Right cardiac atrium (tissue), 5 donors: ENCODE data around the gene SYDE2. TPM values are rescaled to one million over a fixed set of nuclear protein-coding genes. Genes with fewer than 3 reads are reported as not detected.
"Not testable (repeated sequence)": the region's sequence is repeated elsewhere in the genome, so short reads cannot be mapped to it uniquely, and the experiment has no call there.

Source experiments
- ATAC-seq, 2 donors: fragments of 200-7000 bp; cut with Tn5 transposase; one replicate each; pipeline versions ENCODE4 v1.8.0 to v1.9.1; 2020; ENCODE audit warnings: moderate library complexity in 2 of 2, mild to moderate bottlenecking in 1 of 2
- DNase-seq, 3 donors: peaks; one replicate each; pipeline ENCODE4 v3.0.0-alpha.2; 2020
- H3K27ac ChIP-seq: one replicate; pipeline ENCODE4 v1.5.1; 2013; ENCODE audit warnings: mild to moderate bottlenecking, low read length, control low read depth, moderate library complexity
- H3K27me3 ChIP-seq: one replicate; pipeline ENCODE4 v1.6.1; 2013; ENCODE audit not compliant: control insufficient read depth, insufficient read depth
- H3K4me1 ChIP-seq: one replicate; pipeline ENCODE4 v1.6.1; 2013; ENCODE audit warnings: low read length; ENCODE audit not compliant: control insufficient read depth, insufficient read depth
- H3K4me3 ChIP-seq: one replicate; pipeline ENCODE4 v1.5.1; 2013; ENCODE audit warnings: low read length, control low read depth
- H3K9me3 ChIP-seq: one replicate; pipeline ENCODE4 v1.6.1; 2013; ENCODE audit warnings: low read length; ENCODE audit not compliant: control insufficient read depth
- WGBS: extraction: QIAGEN DNeasy Blood & Tissue Kit; methylation state at CpG from one replicate; pipeline ENCODE4 v1.1.7; 2013; 5-methylcytosine and 5-hydroxymethylcytosine counted together
- intact Hi-C, 4 donors: fragments of 100-400 bp; cut with DNase I; formaldehyde crosslinking; loops; one replicate each; pipeline versions ENCODE4 v1.11.0 to v1.14.0; 2022 to 2023
- polyA plus RNA-seq: library from polyadenylated mRNA; stranded (reverse); fragments of 200-250 nt; gene quantifications from one replicate; pipeline ENCODE4 v1.2.3, GENCODE V29; 2013
- total RNA-seq, 4 donors: library from RNA; stranded (reverse); fragmentation: NEBNext Ultra II Directional; extraction: Animal tissue kit (Norgen Biotek cat#: 25700); gene quantifications; one replicate each; pipeline ENCODE4 v1.2.1, GENCODE V29; 2021
- donor health status: healthy with polysubstance abuse.
- donor health status: DM: no; HTN: yes; CAD: no.
- donor health status: DM: no; HTN: no; CAD: no.
- donor health status: DM: no; HTN: yes; CAD: no; lungs with severe emphysema.
- donor health status: DM: yes; HTN: yes; CAD: no.

Gene SYDE2
- total and polyA plus RNA-seq, 5 donors: 2.8 to 19.6 (median 15.2) TPM

- no peak overlapping the region for H3K4me3 ChIP-seq
- no peaks in the 10 kb centered on the region for H3K9me3 ChIP-seq
- no peaks in the 10 kb centered on the region for H3K27me3 ChIP-seq
- no peak overlapping the region for H3K27ac ChIP-seq
- WGBS: 31% methylated on average over 2 of the region's 2 CpGs
- DNase-seq (no peak), ATAC-seq (no peak)
- intact Hi-C loops: no loop called here
- no peaks in the 10 kb centered on the region for H3K4me1 ChIP-seq
These were observed 7.7 kb upstream of the SYDE2 start for GRCh38 chr1:85208488-85208887.

DNA sequence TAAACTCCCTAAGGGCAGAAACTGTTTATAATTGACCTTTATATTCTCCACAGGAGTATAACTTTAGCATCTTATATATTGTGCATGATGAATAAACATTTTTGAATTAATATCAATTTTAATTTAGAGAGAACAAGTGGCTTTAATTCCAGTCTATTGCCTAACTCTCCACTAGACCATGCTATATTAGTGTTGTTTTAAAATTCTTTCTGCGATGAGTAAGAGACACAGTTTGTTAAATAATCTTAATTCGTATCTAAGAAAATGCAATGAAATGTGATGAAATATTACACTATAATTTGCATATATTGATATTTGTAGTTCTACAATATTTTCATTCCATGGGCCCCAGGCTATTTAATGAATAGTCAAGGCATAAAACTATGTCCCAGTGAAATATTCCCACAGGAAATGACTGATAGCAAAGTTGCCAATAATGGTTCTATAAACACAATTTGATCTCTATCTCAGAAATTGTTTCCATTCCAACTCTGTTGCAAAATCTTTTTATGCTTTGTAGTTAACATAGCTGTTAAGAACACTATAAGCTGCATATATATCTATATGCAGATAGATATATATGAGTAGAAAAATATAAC lies 2.9 kb upstream of the SYDE2 start:
- no peak overlapping the region for H3K4me3 ChIP-seq
- no peaks in the 10 kb centered on the region for H3K4me1 ChIP-seq
- intact Hi-C loops: no loop called here
- WGBS: 89% methylated on average over 2 of the region's 2 CpGs
- H3K9me3 ChIP-seq: no peaks in the 10 kb centered on the region
- no peak overlapping the region for H3K27ac ChIP-seq
- ATAC-seq (no peak), DNase-seq (no peak)
- no peaks in the 10 kb centered on the region for H3K27me3 ChIP-seq

DNA sequence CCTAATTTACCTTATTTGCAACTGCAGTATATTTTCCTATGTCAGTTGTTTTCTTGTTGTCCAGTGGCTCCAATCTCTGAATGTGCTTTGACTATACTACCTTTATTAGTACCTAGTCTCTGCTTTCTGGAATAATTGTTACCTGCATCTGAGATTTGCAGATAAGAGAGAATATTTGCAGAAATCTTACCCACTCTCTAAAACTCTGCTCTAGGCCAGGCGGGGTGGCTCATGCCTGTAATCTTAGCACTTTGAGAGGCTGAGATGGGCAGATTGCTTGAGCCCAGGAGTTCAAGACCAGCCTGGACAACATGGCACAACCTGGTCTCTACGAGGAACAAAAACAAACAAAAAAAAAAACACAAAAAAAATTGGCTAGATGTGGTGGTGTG lies 2.0 kb upstream of the SYDE2 start:
- ATAC-seq (no peak), DNase-seq (no peak)
- H3K27me3 ChIP-seq: no peaks in the 10 kb centered on the region
- WGBS: 80% methylated on average over 2 of the region's 2 CpGs
- H3K27ac ChIP-seq: no peak overlapping the region
- peak overlapping the region; percentile 80 for H3K4me3 ChIP-seq
- no peaks in the 10 kb centered on the region for H3K4me1 ChIP-seq
- H3K9me3 ChIP-seq: no peaks in the 10 kb centered on the region
- intact Hi-C loops: no loop called here

- intact Hi-C loops: no loop called here
- 14% methylated on average over 14 of the region's 14 CpGs for WGBS
- DNase-seq (no peak), ATAC-seq (no peak)
- no peaks in the 10 kb centered on the region for H3K27me3 ChIP-seq
- no peaks in the 10 kb centered on the region for H3K9me3 ChIP-seq
- H3K4me3 ChIP-seq: peak overlapping the region; percentile 80
- no peaks in the 10 kb centered on the region for H3K4me1 ChIP-seq
- peak overlapping the region; percentile 88 for H3K27ac ChIP-seq
These were observed 1.5 kb upstream of the SYDE2 start for GRCh38 chr1:85202092-85202863.

- Histone ChIP-seq H3K9me3 (no peaks in the 10 kb centered on the region), H3K27ac (peak overlapping the region; percentile 88), H3K4me1 (no peaks in the 10 kb centered on the region), H3K27me3 (no peaks in the 10 kb centered on the region), H3K4me3 (peak overlapping the region; percentile 80)
- ATAC-seq: peak; percentile 92 to 93
- DNase-seq: peak; percentile 75 to 91 (median 90)
- under 1% methylated on average over 81 of the region's 81 CpGs for WGBS
- intact Hi-C loops: no loop called here
These were observed 700 bp upstream of the SYDE2 start for GRCh38 chr1:85201340-85202091.

GRCh38 chr1:85199667-85200462 lies 951 bp downstream of the SYDE2 start:
- Histone ChIP-seq H3K27me3 (no peaks in the 10 kb centered on the region), H3K4me3 (peak overlapping the region; percentile 80), H3K9me3 (no peaks in the 10 kb centered on the region), H3K4me1 (peaks cover 1% of the 10 kb centered on the region), H3K27ac (peak overlapping the region; percentile 88)
- WGBS: 11% methylated on average over 26 of the region's 26 CpGs
- no peak for DNase-seq
- ATAC-seq: no peak
- intact Hi-C loops: no loop called here

- H3K27me3 ChIP-seq: no peaks in the 10 kb centered on the region
- H3K27ac ChIP-seq: no peak overlapping the region
- ATAC-seq: no peak
- H3K9me3 ChIP-seq: no peaks in the 10 kb centered on the region
- no peak for DNase-seq
- peaks cover 1% of the 10 kb centered on the region for H3K4me1 ChIP-seq
- intact Hi-C loops: no loop called here
- WGBS: 45% methylated on average over 2 of the region's 2 CpGs
- H3K4me3 ChIP-seq: peak overlapping the region; percentile 46
These were observed 2.0 kb downstream of the SYDE2 start for GRCh38 chr1:85198864-85199263.

DNA sequence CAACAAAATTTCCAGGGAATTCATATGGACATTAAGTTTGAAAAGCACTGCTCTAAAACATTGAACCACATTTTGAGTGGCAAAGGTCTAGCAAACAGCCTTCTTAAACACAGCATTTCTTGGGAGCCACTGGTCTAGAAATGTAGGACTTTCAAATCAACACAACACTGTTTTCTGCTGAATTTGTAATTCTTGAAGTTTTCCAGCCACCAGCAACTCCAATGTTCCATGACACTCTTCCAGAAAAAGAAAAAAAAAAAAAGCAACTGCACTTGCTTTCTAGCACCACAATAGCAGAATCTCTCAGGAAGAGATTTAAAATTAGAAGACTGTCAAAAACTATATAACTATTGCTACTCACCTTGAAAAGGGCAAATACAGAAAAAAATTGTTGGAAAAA lies 4.5 kb downstream of the SYDE2 start:
- ATAC-seq: no peak
- peaks cover 1% of the 10 kb centered on the region for H3K4me1 ChIP-seq
- DNase-seq: no peak
- H3K27me3 ChIP-seq: no peaks in the 10 kb centered on the region
- H3K9me3 ChIP-seq: no peaks in the 10 kb centered on the region
- peak overlapping the region; percentile 9 for H3K4me3 ChIP-seq
- intact Hi-C loops: no loop called here
- H3K27ac ChIP-seq: no peak overlapping the region

DNA sequence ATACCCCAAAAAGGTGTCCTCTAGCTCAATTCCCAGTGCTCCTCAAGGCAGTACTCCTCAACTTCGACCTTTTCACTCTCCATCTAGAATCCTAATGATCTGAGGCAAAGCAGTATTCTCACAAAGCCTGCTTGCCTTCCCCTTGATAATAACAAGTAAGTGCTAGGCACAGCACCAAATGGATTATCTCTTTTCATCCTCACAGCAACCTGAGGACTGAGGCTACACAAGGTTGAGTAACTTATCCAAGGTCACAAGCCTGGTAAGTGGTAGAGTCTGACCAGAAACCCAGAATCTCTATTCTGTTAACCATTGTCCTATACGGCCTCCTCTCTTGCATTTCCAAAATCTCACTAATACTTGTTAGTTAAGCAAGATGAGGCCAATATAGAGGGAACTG lies 5.1 kb downstream of the SYDE2 start:
- Histone ChIP-seq H3K9me3 (no peaks in the 10 kb centered on the region), H3K27me3 (no peaks in the 10 kb centered on the region), H3K27ac (peak overlapping the region; percentile 72), H3K4me3 (no peak overlapping the region), H3K4me1 (peaks cover 1% of the 10 kb centered on the region)
- no peak for ATAC-seq
- intact Hi-C loops: no loop called here
- 53% methylated on average over 2 of the region's 2 CpGs for WGBS
- DNase-seq: no peak

- H3K4me3 ChIP-seq, H3K9me3 ChIP-seq, intact Hi-C loops, H3K4me1 ChIP-seq, ATAC-seq, DNase-seq, H3K27me3 ChIP-seq, H3K27ac ChIP-seq: not testable (repeated sequence)
These were observed 8.7 kb downstream of the SYDE2 start for GRCh38 chr1:85192129-85192528.

GRCh38 chr1:85189120-85189519 lies 11.7 kb downstream of the SYDE2 start:
- H3K4me1 ChIP-seq: no peaks in the 10 kb centered on the region
- WGBS: 71% methylated on average over 1 of the region's 1 CpG

More at GRCh38 chr1:85189120-85189519, 11.7 kb downstream of the SYDE2 start:
- no peaks in the 10 kb centered on the region for H3K27me3 ChIP-seq
- no peak for ATAC-seq
- H3K27ac ChIP-seq: no peak overlapping the region
- H3K9me3 ChIP-seq: no peaks in the 10 kb centered on the region
- DNase-seq: no peak
- H3K4me3 ChIP-seq: no peak overlapping the region
- intact Hi-C loops: no loop called here
